H1 (cell line): Measurements from ENCODE around the gene MICU1. TPM values are rescaled to one million over a fixed set of nuclear protein-coding genes. Genes with fewer than 3 reads are reported as not detected.
A peak's percentile ranks its signal among the peaks of the same experiment; 100 is the strongest.

Source experiments
- CTCF ChIA-PET: fragments of 300-600 bp; sonication (Branson Sonifier 250); formaldehyde crosslinking; loops from one replicate; lab custom pipeline; 2021; ENCODE audit not compliant: partially characterized antibody; lab: Charles Lee
- POLR2A ChIA-PET: fragments of 300-600 bp; sonication (Branson Sonifier 250); formaldehyde crosslinking; loops from one replicate; lab custom pipeline; 2021; ENCODE audit warnings: inconsistent platforms; ENCODE audit not compliant: partially characterized antibody; lab: Charles Lee
- DNase-seq, 2 experiments: peaks; one replicate each; pipeline versions ENCODE4 v3.0.0 to v3.0.0-alpha.2; 2010 to 2022; ENCODE audit warnings: low spot score in 2 of 2, low read depth in 1 of 2, mixed read lengths in 1 of 2
- FAIRE-seq: peaks from 2 replicates; lab custom pipeline; 2011; peaks lifted over from hg19 to GRCh38; lab: Jason Lieb, UNC
- H2AFZ ChIP-seq: 2 replicates; pipeline ENCODE4 v1.8.1; 2012; ENCODE audit warnings: low read length, inconsistent platforms
- H2AK5ac ChIP-seq: 2 replicates; pipeline ENCODE4 v1.6.1; 2013; ENCODE audit warnings: low read depth, low read length
- H2BK120ac ChIP-seq: replicated peaks from 2 replicates; pipeline ENCODE3; 2013; ENCODE audit warnings: low read depth, low read length, inconsistent platforms
- H2BK12ac ChIP-seq: 2 replicates; pipeline ENCODE4 v1.6.1; 2013; ENCODE audit warnings: low read depth, low read length
- H2BK15ac ChIP-seq: 2 replicates; pipeline ENCODE4 v1.6.1; 2013; ENCODE audit warnings: low read length
- H2BK20ac ChIP-seq: 2 replicates; pipeline ENCODE4 v1.6.1; 2013; ENCODE audit warnings: low read length
- H2BK5ac ChIP-seq: 2 replicates; pipeline ENCODE4 v1.6.1; 2013; ENCODE audit warnings: low read depth, low read length
- H3K14ac ChIP-seq: 2 replicates; pipeline ENCODE4 v1.6.1; 2013; ENCODE audit warnings: inconsistent platforms; ENCODE audit not compliant: insufficient read length
- H3K18ac ChIP-seq: 2 replicates; pipeline ENCODE4 v1.6.1; 2013; ENCODE audit warnings: low read length; ENCODE audit errors: extremely low read depth
- H3K23ac ChIP-seq: 2 replicates; pipeline ENCODE4 v1.6.1; 2013; ENCODE audit warnings: inconsistent platforms; ENCODE audit not compliant: insufficient read length
- H3K23me2 ChIP-seq: 2 replicates; pipeline ENCODE4 v1.6.1; 2013; ENCODE audit warnings: low read depth, low read length
- H3K27ac ChIP-seq: 2 replicates; pipeline ENCODE4 v1.6.1; 2011; ENCODE audit warnings: low read depth, low read length, inconsistent platforms
- H3K27me3 ChIP-seq, 4 experiments: replicated peaks in 1 of 4; 1 replicate in 1 of 4; 2 replicates in 3 of 4; pipeline versions ENCODE4 v1.6.1 to v1.8.1; 2011 to 2013; ENCODE audit warnings: low read length in 3 of 4, mild to moderate bottlenecking in 3 of 4, inconsistent platforms in 2 of 4, mixed read lengths in 2 of 4, moderate library complexity in 1 of 4; ENCODE audit not compliant: control insufficient read depth in 3 of 4, insufficient read depth in 3 of 4; ENCODE audit errors: extremely low read depth in 1 of 4
- H3K36me3 ChIP-seq, 4 experiments: 2 replicates each; pipeline versions ENCODE4 v1.6.1 to v1.8.1; 2011 to 2013; ENCODE audit warnings: mild to moderate bottlenecking in 4 of 4, low read length in 3 of 4, moderate library complexity in 2 of 4, control low read depth in 1 of 4, inconsistent platforms in 1 of 4; ENCODE audit not compliant: insufficient read depth in 4 of 4, control insufficient read depth in 2 of 4
- H3K4ac ChIP-seq: replicated peaks from 2 replicates; pipeline ENCODE3; 2013; ENCODE audit warnings: low read length, low read depth, mixed read lengths, inconsistent platforms; ENCODE audit not compliant: insufficient read length
- H3K4me1 ChIP-seq, 4 experiments: replicated peaks in 1 of 4; 1 replicate in 1 of 4; 2 replicates in 3 of 4; pipeline versions ENCODE4 v1.6.1 to v1.8.1; 2011 to 2013; ENCODE audit warnings: low read length in 3 of 4, inconsistent platforms in 2 of 4, mixed read lengths in 1 of 4; ENCODE audit not compliant: insufficient read depth in 4 of 4, control insufficient read depth in 3 of 4
- H3K4me2 ChIP-seq, 2 experiments: 2 replicates each; pipeline versions ENCODE4 v1.6.1 to v1.8.1; 2011 to 2013; ENCODE audit warnings: low read depth in 2 of 2, low read length in 2 of 2, control low read depth in 1 of 2, inconsistent platforms in 1 of 2, mild to moderate bottlenecking in 1 of 2; ENCODE audit not compliant: insufficient read depth in 1 of 2
- H3K4me3 ChIP-seq, 4 experiments: fragments of 200-600, 300-600 bp in 1 of 4; sonication (generic), shearing (Covaris generic), sonication (Bioruptor Twin) in 1 of 4; 2 replicates each; pipeline versions ENCODE4 v1.5.1 to v1.8.1; 2011 to 2016; ENCODE audit warnings: low read length in 4 of 4, low read depth in 3 of 4, control low read depth in 2 of 4, inconsistent platforms in 2 of 4, mild to moderate bottlenecking in 2 of 4, mixed read lengths in 1 of 4, moderate library complexity in 1 of 4; ENCODE audit not compliant: insufficient read depth in 2 of 4; ENCODE audit errors: extremely low read depth in 1 of 4
- H3K56ac ChIP-seq: replicated peaks from 2 replicates; pipeline ENCODE3; 2013; ENCODE audit warnings: low read depth, mild to moderate bottlenecking, mixed read lengths, low read length, inconsistent platforms; ENCODE audit not compliant: insufficient read length
- H3K79me1 ChIP-seq: 2 replicates; pipeline ENCODE4 v1.6.1; 2013; ENCODE audit warnings: low read depth, low read length, control low read depth
- H3K79me2 ChIP-seq, 2 experiments: 2 replicates each; pipeline versions ENCODE4 v1.6.1 to v1.8.1; 2012 to 2013; ENCODE audit warnings: low read length in 2 of 2, mild to moderate bottlenecking in 2 of 2, inconsistent platforms in 1 of 2; ENCODE audit not compliant: insufficient read depth in 2 of 2, control insufficient read depth in 1 of 2
- H3K9ac ChIP-seq, 4 experiments: replicated peaks in 1 of 4; 1 replicate in 1 of 4; 2 replicates in 3 of 4; pipeline versions ENCODE4 v1.6.1 to v1.8.1; 2011 to 2013; ENCODE audit warnings: low read depth in 3 of 4, low read length in 3 of 4, control low read depth in 2 of 4, mild to moderate bottlenecking in 2 of 4, moderate library complexity in 2 of 4, inconsistent platforms in 1 of 4; ENCODE audit errors: extremely low read depth in 1 of 4
- H3K9me3 ChIP-seq, 2 experiments: 2 replicates each; pipeline versions ENCODE4 v1.6.1 to v1.8.1; 2012 to 2013; ENCODE audit warnings: mild to moderate bottlenecking in 2 of 2, moderate library complexity in 2 of 2, control low read depth in 1 of 2, inconsistent platforms in 1 of 2, low read depth in 1 of 2, low read length in 1 of 2, mixed read lengths in 1 of 2; ENCODE audit not compliant: insufficient read depth in 2 of 2
- H4K20me1 ChIP-seq, 2 experiments: replicated peaks in 1 of 2; 2 replicates each; pipeline versions ENCODE3 to v1.8.1; 2011 to 2013; ENCODE audit warnings: inconsistent platforms in 2 of 2, low read length in 2 of 2, mild to moderate bottlenecking in 1 of 2; ENCODE audit not compliant: insufficient read depth in 2 of 2, control insufficient read depth in 1 of 2
- H4K5ac ChIP-seq: 2 replicates; pipeline ENCODE4 v1.6.1; 2013; ENCODE audit warnings: low read length, low read depth, mixed read lengths, inconsistent platforms; ENCODE audit not compliant: insufficient read length
- H4K8ac ChIP-seq: 2 replicates; pipeline ENCODE4 v1.8.0; 2013; ENCODE audit warnings: mild to moderate bottlenecking, moderate library complexity, low read length, inconsistent platforms; ENCODE audit not compliant: insufficient read depth; ENCODE audit errors: extremely low read depth
- H4K91ac ChIP-seq: replicated peaks from 2 replicates; pipeline ENCODE3; 2013; ENCODE audit warnings: low read length, mixed read lengths, inconsistent platforms; ENCODE audit not compliant: insufficient read length
- CBX5 ChIP-seq: fragments of 300-800, 300-1000 bp; sonication (generic); IDR thresholded peaks from 2 replicates; pipeline ENCODE4 v1.7.1; 2016; ENCODE audit warnings: antibody characterized with exemption, low read length, low read depth
- CREB1 ChIP-seq: IDR thresholded peaks from 2 replicates; pipeline ENCODE4 v1.6.1; 2012; ENCODE audit warnings: inconsistent platforms
- EGR1 ChIP-seq: IDR thresholded peaks from 2 replicates; pipeline ENCODE4 v1.6.1; 2011; ENCODE audit warnings: low read depth, low read length, borderline replicate concordance
- EP300 ChIP-seq, 2 experiments: IDR thresholded peaks; 1 replicate in 1 of 2; 2 replicates in 1 of 2; pipeline ENCODE4 v1.6.1; 2011 to 2012; ENCODE audit warnings: low read depth in 2 of 2, low read length in 2 of 2, mild to moderate bottlenecking in 2 of 2, borderline replicate concordance in 1 of 2, inconsistent platforms in 1 of 2, moderate library complexity in 1 of 2
- KDM1A ChIP-seq: fragments of 200-600, 300-600 bp; sonication (generic); IDR thresholded peaks from 2 replicates; pipeline ENCODE4 v1.7.1; 2016; ENCODE audit warnings: mild to moderate bottlenecking, low read length, borderline replicate concordance
- PHF8 ChIP-seq: fragments of 200-600 bp; sonication (generic); conservative IDR thresholded peaks from 2 replicates; pipeline ENCODE4 v1.7.1; 2012; ENCODE audit warnings: low read depth, mild to moderate bottlenecking, inconsistent platforms, low read length, moderate library complexity
- RAD21 ChIP-seq, 2 experiments: IDR thresholded peaks in 1 of 2; conservative IDR thresholded peaks in 1 of 2; 2 replicates each; pipeline ENCODE4 v1.6.1; 2011; ENCODE audit warnings: low read depth in 2 of 2, low read length in 2 of 2, improper control_type of control experiment in 1 of 2, inconsistent platforms in 1 of 2, mild to moderate bottlenecking in 1 of 2, moderate library complexity in 1 of 2
- SIN3A ChIP-seq, 2 experiments: IDR thresholded peaks in 1 of 2; conservative IDR thresholded peaks in 1 of 2; 2 replicates each; pipeline ENCODE4 v1.6.1; 2011 to 2012; ENCODE audit warnings: low read length in 2 of 2, improper control_type of control experiment in 1 of 2, low read depth in 1 of 2, mild to moderate bottlenecking in 1 of 2
- TAF7 ChIP-seq: optimal IDR thresholded peaks from 2 replicates; pipeline ENCODE3; 2011; ENCODE audit warnings: low read depth, mild to moderate bottlenecking, inconsistent platforms, low read length, moderate library complexity, borderline replicate concordance
- WGBS, 2 experiments: shearing (Covaris generic) in 1 of 2; methylation state at CpG; one replicate each; pipeline versions ENCODE4 v1.1.6 to v1.1.7; 2013 to 2015; ENCODE audit warnings: low lambda C conversion rate in 2 of 2, mixed read lengths in 2 of 2, inconsistent platforms in 1 of 2, low coverage in 1 of 2, missing lambda C conversion rate in 1 of 2; ENCODE audit not compliant: insufficient replicate concordance in 2 of 2, insufficient coverage in 1 of 2, insufficient read length in 1 of 2; ENCODE audit errors: extremely low coverage in 1 of 2, missing lambda C conversion rate in 1 of 2; 5-methylcytosine and 5-hydroxymethylcytosine counted together
- polyA plus RNA-seq, 7 experiments: library from polyadenylated mRNA; depleted of rRNA in 3 of 7; stranded (reverse) in 5 of 7; unstranded in 2 of 7; fragments of >200 nt in 5 of 7; fragments of 200-250 nt in 2 of 7; gene quantifications; 1 replicate in 5 of 7; 2 replicates in 1 of 7; 4 replicates in 1 of 7; pipeline versions ENCODE4 v1.2.1 to v1.2.3, GENCODE V29; 2011 to 2013; ENCODE audit warnings: missing spikeins in 2 of 7, mixed read lengths in 2 of 7
- total RNA-seq: library from RNA; stranded (reverse); fragmentation: NEBNext Ultra II Directional; extraction: Animal tissue kit (Norgen Biotek cat#: 25700); gene quantifications from 2 replicates; pipeline ENCODE4 v1.2.1, GENCODE V29; 2021

MICU1 gene
- total and polyA plus RNA-seq, 2 of the 8 experiments (the other 6 are each of a cell fraction or from before 2014, with no cell fraction given) = 18.0 to 36.7 TPM

GRCh38 chr10:72598769-72599701, 26.8 kb downstream of the MICU1 start:
- 79% methylated on average over 4 of the region's 4 CpGs; no CpG with 5 or more reads in 1 of the 2 experiments for WGBS, 2 experiments
- Histone ChIP-seq H4K5ac (no peak overlapping the region), H3K14ac (no peak overlapping the region), H3K56ac (no peak overlapping the region), H3K79me2 (peaks cover 0 to 18% of the 10 kb centered on the region in 2 experiments; a peak in 1 of 4 replicates), H4K20me1 (peaks cover 0 to 2% of the 10 kb centered on the region in 2 experiments), H2BK12ac (peak overlapping the region; percentile 20; the same call in 1 of the 2 replicates), H3K9ac (peak overlapping the region in 1 of 4 experiments; percentile 21; a peak in 1 of 7 replicates), H2BK15ac (no peak overlapping the region), H3K18ac (0 out of 2 replicates have a peak overlapping the region, but pooled peaks have one; percentile 19), H2BK5ac (peak overlapping the region; percentile 40; the same call in 1 of the 2 replicates), H4K8ac (no peak overlapping the region), H2BK20ac (no peak overlapping the region), H3K9me3 (no peaks in the 10 kb centered on the region), H3K23me2 (no peaks in the 10 kb centered on the region), H3K27ac (no peak overlapping the region), H3K79me1 (no peaks in the 10 kb centered on the region), H3K4me1 (peaks cover 0 to 4% (median 2%) of the 10 kb centered on the region in 4 experiments; a peak in 3 of 7 replicates), H3K27me3 (no peaks in the 10 kb centered on the region), H3K36me3 (no peaks in the 10 kb centered on the region), H2AK5ac (0 out of 2 replicates have a peak overlapping the region, but pooled peaks have one; percentile 28), H3K4me2 (0 out of 4 replicates have a peak overlapping the region, but pooled peaks of 1 of the 2 experiments have one; percentile 24), H2AFZ (no peak overlapping the region), H3K4ac (no peak overlapping the region), H4K91ac (no peak overlapping the region), H3K4me3 (no peak overlapping the region), H3K23ac (no peak overlapping the region), H2BK120ac (no peak overlapping the region)
- DNase-seq (peak in 1 of 2 experiments; percentile 13), FAIRE-seq (no peak)
- POLR2A ChIA-PET = no interaction called here
- CTCF ChIA-PET = interaction anchor here (0.6 to 1.0 kb wide), 2 partner anchors 77 to 172 kb away, joined by 3 read pairs; no protein-coding TSS in a partner anchor
- TF ChIP-seq PHF8 (no peak), RAD21 (IDR thresholded peaks at IDR 0.05 in 1 of 2, conservative IDR thresholded peaks at IDR 0.05 in 1 of 2; ENCODE audit: low read depth in 2 of 2, low read length in 2 of 2) (no peak), CREB1 (no peak), KDM1A (no peak), EGR1 (no peak), EP300 (IDR thresholded peaks at IDR 0.05; ENCODE audit: borderline replicate concordance in 1 of 2, low read depth in 2 of 2, low read length in 2 of 2) (no peak), SIN3A (conservative IDR thresholded peaks at IDR 0.05 in 1 of 2, IDR thresholded peaks at IDR 0.05 in 1 of 2; ENCODE audit: low read depth in 1 of 2, low read length in 2 of 2) (no peak), CBX5 (no peak), TAF7 (no peak)
- TF ChIP-seq, all 59 proteins: peak for 0
